IMR-90 (cell line): ENCODE measurements around the gene PSMA6. TPM values are rescaled to one million over a fixed set of nuclear protein-coding genes. Genes with fewer than 3 reads are reported as not detected.

Experiments used
- ATAC-seq: fragments of 200-7000 bp; cut with Tn5 transposase; 2 replicates; pipeline ENCODE4 v1.9.1; 2020; ENCODE audit warnings: low read depth, mild to moderate bottlenecking, moderate library complexity
- BruUV-seq: library from RNA; stranded (reverse); fragments of 400-500 nt; replicated peaks from 2 replicates; lab custom pipeline; 2021; lab: Mats Ljungman, UMichigan
- CTCF ChIA-PET: fragments of 300-600 bp; formaldehyde crosslinking; extraction: SDS; loops from one replicate; lab custom pipeline; 2021; ENCODE audit warnings: antibody characterized with exemption; lab: Yijun Ruan, JAX
- POLR2A ChIA-PET: fragments of 300-600 bp; sonication (Branson Sonifier 250); formaldehyde crosslinking; loops from one replicate; lab custom pipeline; 2022; ENCODE audit warnings: antibody characterized with exemption; ENCODE audit not compliant: unreplicated experiment; lab: Charles Lee
- DNase-seq: peaks from one replicate; pipeline ENCODE4 v3.0.0; 2013
- H2AFZ ChIP-seq: replicated peaks from 2 replicates; pipeline ENCODE3; 2013; ENCODE audit warnings: low read length, mild to moderate bottlenecking; ENCODE audit not compliant: poor library complexity
- H2AK5ac ChIP-seq: 2 replicates; pipeline ENCODE4 v1.6.1; 2013; ENCODE audit warnings: low read depth, low read length, inconsistent platforms
- H2AK9ac ChIP-seq: replicated peaks from 2 replicates; pipeline ENCODE3; 2013; ENCODE audit warnings: mild to moderate bottlenecking, low read depth, low read length, moderate library complexity; ENCODE audit not compliant: poor library complexity
- H2BK120ac ChIP-seq: 2 replicates; pipeline ENCODE4 v1.6.1; 2013; ENCODE audit warnings: low read depth, low read length, inconsistent platforms
- H2BK15ac ChIP-seq: 3 replicates; pipeline ENCODE4 v1.6.1; 2013; ENCODE audit warnings: low read depth, low read length, inconsistent platforms
- H2BK20ac ChIP-seq: 2 replicates; pipeline ENCODE4 v1.6.1; 2013; ENCODE audit warnings: low read depth, mild to moderate bottlenecking, inconsistent platforms, low read length, moderate library complexity
- H2BK5ac ChIP-seq: 2 replicates; pipeline ENCODE4 v1.6.1; 2013; ENCODE audit warnings: mild to moderate bottlenecking, low read depth, low read length, inconsistent platforms; ENCODE audit not compliant: poor library complexity, severe bottlenecking
- H3K14ac ChIP-seq: replicated peaks from 2 replicates; pipeline ENCODE4 v1.6.1; 2013; ENCODE audit warnings: low read depth, low read length, inconsistent platforms
- H3K18ac ChIP-seq: 2 replicates; pipeline ENCODE4 v1.6.1; 2013; ENCODE audit warnings: low read depth, low read length, control low read depth
- H3K23ac ChIP-seq: 2 replicates; pipeline ENCODE4 v1.6.1; 2013; ENCODE audit warnings: low read depth, low read length, inconsistent platforms
- H3K27ac ChIP-seq: 2 replicates; pipeline ENCODE4 v1.5.1; 2013; ENCODE audit warnings: mild to moderate bottlenecking, control low read depth, low read length; ENCODE audit not compliant: insufficient read depth
- H3K27me3 ChIP-seq: 2 replicates; pipeline ENCODE4 v1.6.1; 2013; ENCODE audit warnings: low read length; ENCODE audit not compliant: control insufficient read depth, insufficient read depth
- H3K36me3 ChIP-seq: 2 replicates; pipeline ENCODE4 v1.6.1; 2013; ENCODE audit warnings: low read length, mixed read lengths; ENCODE audit not compliant: control insufficient read depth, insufficient read depth
- H3K4ac ChIP-seq: 2 replicates; pipeline ENCODE4 v1.6.1; 2013; ENCODE audit warnings: low read depth, low read length, inconsistent platforms
- H3K4me1 ChIP-seq: 2 replicates; pipeline ENCODE4 v1.6.1; 2013; ENCODE audit warnings: low read length, mixed read lengths; ENCODE audit not compliant: control insufficient read depth, insufficient read depth
- H3K4me2 ChIP-seq: 2 replicates; pipeline ENCODE4 v1.6.1; 2013; ENCODE audit warnings: low read depth, mild to moderate bottlenecking, control low read depth, low read length, moderate library complexity
- H3K4me3 ChIP-seq: 2 replicates; pipeline ENCODE4 v1.5.1; 2013; ENCODE audit warnings: low read depth, mild to moderate bottlenecking, control low read depth, low read length, moderate library complexity; ENCODE audit not compliant: insufficient read depth
- H3K56ac ChIP-seq: 2 replicates; pipeline ENCODE4 v1.6.1; 2013; ENCODE audit warnings: low read length, inconsistent platforms; ENCODE audit not compliant: insufficient read depth; ENCODE audit errors: extremely low read depth
- H3K79me1 ChIP-seq, 2 experiments: 2 replicates each; pipeline ENCODE4 v1.6.1; 2013; ENCODE audit warnings: low read length in 2 of 2, inconsistent platforms in 1 of 2, low read depth in 1 of 2
- H3K9ac ChIP-seq: 2 replicates; pipeline ENCODE4 v1.6.1; 2013; ENCODE audit warnings: low read depth, low read length, control low read depth
- H3K9me1 ChIP-seq: 2 replicates; pipeline ENCODE4 v1.6.1; 2013; ENCODE audit warnings: low read length, inconsistent platforms; ENCODE audit not compliant: insufficient read depth
- H3K9me3 ChIP-seq: 2 replicates; pipeline ENCODE4 v1.6.1; 2013; ENCODE audit warnings: low read length; ENCODE audit not compliant: control insufficient read depth, insufficient read depth
- H4K20me1 ChIP-seq: 2 replicates; pipeline ENCODE4 v1.6.1; 2013; ENCODE audit warnings: low read length, inconsistent platforms; ENCODE audit not compliant: insufficient read depth
- H4K5ac ChIP-seq: 2 replicates; pipeline ENCODE4 v1.6.1; 2013; ENCODE audit warnings: mild to moderate bottlenecking, low read depth, low read length, control low read depth
- H4K8ac ChIP-seq, 2 experiments: 2 replicates each; pipeline ENCODE4 v1.6.1; 2013; ENCODE audit warnings: low read depth in 2 of 2, low read length in 2 of 2, control low read depth in 1 of 2, inconsistent platforms in 1 of 2
- H4K91ac ChIP-seq: 2 replicates; pipeline ENCODE4 v1.6.1; 2013; ENCODE audit warnings: low read depth, low read length, inconsistent platforms; ENCODE audit not compliant: insufficient read depth
- BHLHE40 ChIP-seq: fragments of 150-350 bp; IDR thresholded peaks from 2 replicates; pipeline ENCODE4 v1.6.1; 2016; ENCODE audit warnings: mild to moderate bottlenecking, low read depth, low read length
- CHD1 ChIP-seq: IDR thresholded peaks from 2 replicates; pipeline ENCODE4 v1.6.1; 2012; ENCODE audit warnings: low read depth, low read length, improper control_type of control experiment
- MAZ ChIP-seq: IDR thresholded peaks from 2 replicates; pipeline ENCODE4 v1.6.1; 2012; ENCODE audit warnings: low read depth, mild to moderate bottlenecking, low read length, improper control_type of control experiment, moderate library complexity, borderline replicate concordance
- MXI1 ChIP-seq: IDR thresholded peaks from 2 replicates; pipeline ENCODE4 v1.6.1; 2012; ENCODE audit warnings: low read depth, mild to moderate bottlenecking, low read length, moderate library complexity, borderline replicate concordance
- NFE2L2 ChIP-seq: fragments of 150-350 bp; IDR thresholded peaks from 2 replicates; pipeline ENCODE4 v1.6.1; 2016; ENCODE audit warnings: low read depth, mild to moderate bottlenecking, low read length
- POLR2A ChIP-seq: IDR thresholded peaks from 2 replicates; pipeline ENCODE4 v1.6.1; 2012; ENCODE audit warnings: mild to moderate bottlenecking, low read depth, low read length
- RAD21 ChIP-seq: IDR thresholded peaks from 2 replicates; pipeline ENCODE4 v1.6.1; 2012; ENCODE audit warnings: low read length, improper control_type of control experiment
- RCOR1 ChIP-seq: IDR thresholded peaks from 2 replicates; pipeline ENCODE4 v1.6.1; 2012; ENCODE audit warnings: mild to moderate bottlenecking, low read length, improper control_type of control experiment; ENCODE audit not compliant: insufficient replicate concordance
- SMC3 ChIP-seq: fragments of 150-350 bp; IDR thresholded peaks from 2 replicates; pipeline ENCODE4 v1.6.1; 2016; ENCODE audit warnings: low read depth, mild to moderate bottlenecking, antibody characterized with exemption, low read length, moderate library complexity
- whole genome bisulfite sequencing, 2 experiments: methylation state at CpG; one replicate each; pipeline versions ENCODE4 v1.1.5 to v1.1.7; 2013; ENCODE audit warnings: missing lambda C conversion rate in 2 of 2; ENCODE audit not compliant: insufficient read length in 1 of 2; ENCODE audit errors: extremely low coverage in 2 of 2; 5-methylcytosine and 5-hydroxymethylcytosine counted together
- dilution Hi-C: fragments of 300-500 bp; cut with HindIII; formaldehyde crosslinking; loops from one replicate; pipeline ENCODE4 v1.14.3; 2018; ENCODE audit warnings: low sequenced_read_pairs; ENCODE audit not compliant: unreplicated experiment
- in situ Hi-C: fragments of 300-500 bp; cut with MboI; formaldehyde crosslinking; loops from 3 replicates; pipeline ENCODE4 v1.14.3; 2019; ENCODE audit warnings: low sequenced_read_pairs, inconsistent platforms, mixed read lengths
- intact Hi-C: fragments of 100-400 bp; cut with micrococcal nuclease; formaldehyde crosslinking; loops from 2 replicates; pipeline ENCODE4 v1.10.0; 2022
- polyA plus RNA-seq, 3 experiments: library from polyadenylated mRNA; depleted of rRNA; stranded (reverse); fragments of >200 nt; gene quantifications; 2 replicates each; pipeline ENCODE4 v1.2.3, GENCODE V29; 2012; ENCODE audit warnings: low replicate concordance in 1 of 3
- total RNA-seq: library from RNA; depleted of rRNA; stranded (reverse); fragments of >200 nt; gene quantifications from 2 replicates; pipeline ENCODE4 v1.2.3, GENCODE V29; 2012
- TF ChIP-seq, protein P1 (sequence below): conservative IDR thresholded peaks from 2 replicates; pipeline ENCODE4 v1.5.1; 2012; ENCODE audit warnings: mild to moderate bottlenecking, low read depth, low read length, improper control_type of control experiment
- TF ChIP-seq, protein P2 (sequence below): fragments of 150-350 bp; IDR thresholded peaks from 2 replicates; pipeline ENCODE4 v1.6.1; 2017; ENCODE audit warnings: mild to moderate bottlenecking, antibody characterized with exemption, low read length, low read depth
- TF ChIP-seq, protein P3 (sequence below): fragments of 150-350 bp; IDR thresholded peaks from 2 replicates; pipeline ENCODE4 v1.6.1; 2016; ENCODE audit warnings: low read depth, mild to moderate bottlenecking, low read length, moderate library complexity, borderline replicate concordance

The PSMA6 gene
- total and polyA plus RNA-seq, 2 of the 4 experiments (the other 2 are of a cell fraction), result 184 to 530 TPM

DNA sequence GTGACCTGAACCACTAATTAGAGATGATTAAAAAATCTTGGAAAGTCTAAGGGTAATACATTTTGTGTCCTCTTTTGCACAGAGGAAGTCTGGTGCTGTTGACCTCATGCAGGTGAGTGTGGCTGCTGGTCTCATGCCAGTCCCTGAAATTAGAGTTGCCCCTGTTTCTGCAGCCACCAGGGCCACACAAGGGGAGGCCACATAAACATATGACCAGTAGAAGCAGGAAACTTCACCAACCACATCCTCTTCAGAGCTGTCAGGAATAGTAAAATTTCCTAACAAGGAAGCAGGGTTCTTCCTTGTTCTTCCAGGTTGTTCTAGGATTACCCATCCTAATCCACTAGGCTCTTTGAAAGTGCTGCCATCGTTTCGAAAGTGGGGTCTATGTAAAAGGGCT is 28.3 kb downstream of the PSMA6 start:
- H3K4ac ChIP-seq, result no peak overlapping the region
- ATAC-seq (no peak), DNase-seq (no peak)
- POLR2A ChIA-PET, result no interaction called here
- no peaks in the 10 kb centered on the region for H3K79me1 ChIP-seq
- no peak overlapping the region for H4K91ac ChIP-seq
- H3K18ac ChIP-seq, result no peak overlapping the region
- H3K4me1 ChIP-seq, result no peaks in the 10 kb centered on the region
- no peak overlapping the region for H3K4me2 ChIP-seq
- BruUV-seq, result no TSS peak
- no peak overlapping the region for H2BK15ac ChIP-seq
- no peak overlapping the region for H2AK9ac ChIP-seq
- no peaks in the 10 kb centered on the region for H3K9me3 ChIP-seq
- TF ChIP-seq RAD21 (no peak), NFE2L2 (no peak), POLR2A (no peak), MAZ (no peak), CHD1 (no peak), BHLHE40 (no peak), RCOR1 (no peak), MXI1 (no peak), SMC3 (no peak)
- TF ChIP-seq, protein P1, sequence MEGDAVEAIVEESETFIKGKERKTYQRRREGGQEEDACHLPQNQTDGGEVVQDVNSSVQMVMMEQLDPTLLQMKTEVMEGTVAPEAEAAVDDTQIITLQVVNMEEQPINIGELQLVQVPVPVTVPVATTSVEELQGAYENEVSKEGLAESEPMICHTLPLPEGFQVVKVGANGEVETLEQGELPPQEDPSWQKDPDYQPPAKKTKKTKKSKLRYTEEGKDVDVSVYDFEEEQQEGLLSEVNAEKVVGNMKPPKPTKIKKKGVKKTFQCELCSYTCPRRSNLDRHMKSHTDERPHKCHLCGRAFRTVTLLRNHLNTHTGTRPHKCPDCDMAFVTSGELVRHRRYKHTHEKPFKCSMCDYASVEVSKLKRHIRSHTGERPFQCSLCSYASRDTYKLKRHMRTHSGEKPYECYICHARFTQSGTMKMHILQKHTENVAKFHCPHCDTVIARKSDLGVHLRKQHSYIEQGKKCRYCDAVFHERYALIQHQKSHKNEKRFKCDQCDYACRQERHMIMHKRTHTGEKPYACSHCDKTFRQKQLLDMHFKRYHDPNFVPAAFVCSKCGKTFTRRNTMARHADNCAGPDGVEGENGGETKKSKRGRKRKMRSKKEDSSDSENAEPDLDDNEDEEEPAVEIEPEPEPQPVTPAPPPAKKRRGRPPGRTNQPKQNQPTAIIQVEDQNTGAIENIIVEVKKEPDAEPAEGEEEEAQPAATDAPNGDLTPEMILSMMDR, result no peak
- TF ChIP-seq, protein P2, sequence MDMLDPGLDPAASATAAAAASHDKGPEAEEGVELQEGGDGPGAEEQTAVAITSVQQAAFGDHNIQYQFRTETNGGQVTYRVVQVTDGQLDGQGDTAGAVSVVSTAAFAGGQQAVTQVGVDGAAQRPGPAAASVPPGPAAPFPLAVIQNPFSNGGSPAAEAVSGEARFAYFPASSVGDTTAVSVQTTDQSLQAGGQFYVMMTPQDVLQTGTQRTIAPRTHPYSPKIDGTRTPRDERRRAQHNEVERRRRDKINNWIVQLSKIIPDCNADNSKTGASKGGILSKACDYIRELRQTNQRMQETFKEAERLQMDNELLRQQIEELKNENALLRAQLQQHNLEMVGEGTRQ, result no peak
- TF ChIP-seq, protein P3, sequence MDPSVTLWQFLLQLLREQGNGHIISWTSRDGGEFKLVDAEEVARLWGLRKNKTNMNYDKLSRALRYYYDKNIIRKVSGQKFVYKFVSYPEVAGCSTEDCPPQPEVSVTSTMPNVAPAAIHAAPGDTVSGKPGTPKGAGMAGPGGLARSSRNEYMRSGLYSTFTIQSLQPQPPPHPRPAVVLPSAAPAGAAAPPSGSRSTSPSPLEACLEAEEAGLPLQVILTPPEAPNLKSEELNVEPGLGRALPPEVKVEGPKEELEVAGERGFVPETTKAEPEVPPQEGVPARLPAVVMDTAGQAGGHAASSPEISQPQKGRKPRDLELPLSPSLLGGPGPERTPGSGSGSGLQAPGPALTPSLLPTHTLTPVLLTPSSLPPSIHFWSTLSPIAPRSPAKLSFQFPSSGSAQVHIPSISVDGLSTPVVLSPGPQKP, result no peak
- no peak overlapping the region for H3K14ac ChIP-seq
- peaks cover 16% of the 10 kb centered on the region for H3K36me3 ChIP-seq
- no peak overlapping the region for H4K5ac ChIP-seq
- no peak overlapping the region for H3K4me3 ChIP-seq
- no peak overlapping the region for H2BK120ac ChIP-seq
- no peak overlapping the region for H2BK20ac ChIP-seq
- H3K27ac ChIP-seq, result no peak overlapping the region
- H4K20me1 ChIP-seq, result no peaks in the 10 kb centered on the region
- H3K9ac ChIP-seq, result no peak overlapping the region
- no peak overlapping the region for H3K23ac ChIP-seq
- no peak overlapping the region for H2AK5ac ChIP-seq
- intact Hi-C loops (no loop called here), in situ Hi-C loops (no loop called here), dilution Hi-C loops (no loop called here)
- H4K8ac ChIP-seq, result no peak overlapping the region
- WGBS, 2 experiments, result no CpG with 5 or more reads among the region's 2 CpGs
- H3K27me3 ChIP-seq, result no peaks in the 10 kb centered on the region
- no peak overlapping the region for H2AFZ ChIP-seq
- 0 out of 2 replicates have a peak, but pooled peaks cover 4% of the 10 kb centered on the region for H3K9me1 ChIP-seq
- CTCF ChIA-PET, result interaction anchor here (0.5 kb wide), 1 partner anchor 1527 kb away, joined by 8 read pairs; no protein-coding TSS in a partner anchor
- H3K56ac ChIP-seq, result no peak overlapping the region
- H2BK5ac ChIP-seq, result no peak overlapping the region
